ENCODE results near the gene ISCU.
A peak's percentile ranks its signal among the peaks of the same experiment; 100 is the strongest.

Gene ISCU

GRCh38 chr12:108576660-108577234 is 14.4 kb downstream of the ISCU start:
- Histone ChIP-seq H3K4me3 (ENCODE audit: low read depth, low read length) (no peak overlapping the region), H3K27ac (no peak overlapping the region), H3K27me3 (replicated peaks) (no peaks in the 10 kb centered on the region), H3K36me3 (replicated peaks) (no peaks in the 10 kb centered on the region)
- TF ChIP-seq CTCF (IDR thresholded peaks at IDR 0.05; ENCODE audit: low read depth, low read length, missing control alignments), result no peak
- in situ Hi-C loops (cut with HindIII; ENCODE audit: low pct_ligation_motif_present, low sequenced_read_pairs), result no loop called here
- peak; percentile 50 for DNase-seq

- no peak overlapping the region for H3K27ac ChIP-seq
- no peaks in the 10 kb centered on the region for H3K27me3 ChIP-seq (replicated peaks)
- in situ Hi-C loops (cut with HindIII; ENCODE audit: low pct_ligation_motif_present, low sequenced_read_pairs), result no loop called here
- no peaks in the 10 kb centered on the region for H3K36me3 ChIP-seq (replicated peaks)
- H3K4me3 ChIP-seq (ENCODE audit: low read depth, low read length), result no peak overlapping the region
- TF ChIP-seq CTCF (IDR thresholded peaks at IDR 0.05; ENCODE audit: low read depth, low read length, missing control alignments), result no peak
- DNase-seq, result no peak
Observed at GRCh38 chr12:108577458-108577857, 15.1 kb downstream of the ISCU start.

GRCh38 chr12:108578264-108578663 is 15.9 kb downstream of the ISCU start:
- no peaks in the 10 kb centered on the region for H3K27me3 ChIP-seq (replicated peaks)
- H3K4me3 ChIP-seq (ENCODE audit: low read depth, low read length), result no peak overlapping the region
- DNase-seq, result no peak
- H3K27ac ChIP-seq, result no peak overlapping the region
- no peaks in the 10 kb centered on the region for H3K36me3 ChIP-seq (replicated peaks)
- no peak for TF ChIP-seq CTCF (IDR thresholded peaks at IDR 0.05; ENCODE audit: low read depth, low read length, missing control alignments)
- in situ Hi-C loops (cut with HindIII; ENCODE audit: low pct_ligation_motif_present, low sequenced_read_pairs), result no loop called here

GRCh38 chr12:108578813-108579212 is 16.4 kb downstream of the ISCU start:
- DNase-seq, result no peak
- in situ Hi-C loops (cut with HindIII; ENCODE audit: low pct_ligation_motif_present, low sequenced_read_pairs), result no loop called here

GRCh38 chr12:108580531-108580930 is 18.1 kb downstream of the ISCU start:
- Histone ChIP-seq H3K4me3 (ENCODE audit: low read depth, low read length) (no peak overlapping the region), H3K36me3 (replicated peaks) (no peaks in the 10 kb centered on the region), H3K27ac (peak overlapping the region; percentile 28), H3K27me3 (replicated peaks) (no peaks in the 10 kb centered on the region)
- DNase-seq, result peak; percentile 55
- no peak for TF ChIP-seq CTCF (IDR thresholded peaks at IDR 0.05; ENCODE audit: low read depth, low read length, missing control alignments)
- in situ Hi-C loops (cut with HindIII; ENCODE audit: low pct_ligation_motif_present, low sequenced_read_pairs), result no loop called here

More at GRCh38 chr12:108578813-108579212, 16.4 kb downstream of the ISCU start:
- Histone ChIP-seq H3K4me3 (ENCODE audit: low read depth, low read length) (no peak overlapping the region), H3K36me3 (replicated peaks) (no peaks in the 10 kb centered on the region), H3K27ac (no peak overlapping the region), H3K27me3 (replicated peaks) (no peaks in the 10 kb centered on the region)
- TF ChIP-seq CTCF (IDR thresholded peaks at IDR 0.05; ENCODE audit: low read depth, low read length, missing control alignments), result no peak

All from brain microvascular endothelial cell (primary cell).